Ishikawa (cell line): ENCODE data around the gene EGLN3.

Experiments
- CEBPB ChIP-seq: IDR thresholded peaks from 2 replicates; pipeline ENCODE4 v1.6.1; 2012
- CREB1 ChIP-seq: IDR thresholded peaks from 2 replicates; pipeline ENCODE4 v1.6.1; 2012; ENCODE audit warnings: low read depth
- EGR1 ChIP-seq: IDR thresholded peaks from 2 replicates; pipeline ENCODE4 v1.6.1; 2012
- EP300 ChIP-seq: IDR thresholded peaks from 2 replicates; pipeline ENCODE4 v1.6.1; 2012; ENCODE audit warnings: borderline replicate concordance
- FOXM1 ChIP-seq: IDR thresholded peaks from 2 replicates; pipeline ENCODE4 v1.6.1; 2012; ENCODE audit warnings: low read depth, borderline replicate concordance
- NFIC ChIP-seq: IDR thresholded peaks from 2 replicates; pipeline ENCODE4 v1.6.1; 2012
- RAD21 ChIP-seq: IDR thresholded peaks from 2 replicates; pipeline ENCODE4 v1.6.1; 2012; ENCODE audit warnings: low read depth
- REST ChIP-seq: IDR thresholded peaks from 2 replicates; pipeline ENCODE4 v1.6.1; 2012; ENCODE audit warnings: low read depth, mild to moderate bottlenecking
- TAF1 ChIP-seq: IDR thresholded peaks from 2 replicates; pipeline ENCODE4 v1.6.1; 2012; ENCODE audit warnings: low read depth, mild to moderate bottlenecking
- TCF12 ChIP-seq: IDR thresholded peaks from 2 replicates; pipeline ENCODE4 v1.6.1; 2012; ENCODE audit warnings: low read depth
- TEAD4 ChIP-seq: IDR thresholded peaks from 2 replicates; pipeline ENCODE4 v1.6.1; 2012
- YY1 ChIP-seq: IDR thresholded peaks from 2 replicates; pipeline ENCODE4 v1.6.1; 2012; ENCODE audit warnings: low read depth
- ZBTB7A ChIP-seq: IDR thresholded peaks from 2 replicates; pipeline ENCODE4 v1.6.1; 2012; ENCODE audit warnings: low read depth
- TF ChIP-seq, protein P1 (sequence below): IDR thresholded peaks from 2 replicates; pipeline ENCODE4 v1.6.1; 2012
- TF ChIP-seq, protein P2 (sequence below): IDR thresholded peaks from 2 replicates; pipeline ENCODE4 v1.6.1; 2012

Gene EGLN3

DNA sequence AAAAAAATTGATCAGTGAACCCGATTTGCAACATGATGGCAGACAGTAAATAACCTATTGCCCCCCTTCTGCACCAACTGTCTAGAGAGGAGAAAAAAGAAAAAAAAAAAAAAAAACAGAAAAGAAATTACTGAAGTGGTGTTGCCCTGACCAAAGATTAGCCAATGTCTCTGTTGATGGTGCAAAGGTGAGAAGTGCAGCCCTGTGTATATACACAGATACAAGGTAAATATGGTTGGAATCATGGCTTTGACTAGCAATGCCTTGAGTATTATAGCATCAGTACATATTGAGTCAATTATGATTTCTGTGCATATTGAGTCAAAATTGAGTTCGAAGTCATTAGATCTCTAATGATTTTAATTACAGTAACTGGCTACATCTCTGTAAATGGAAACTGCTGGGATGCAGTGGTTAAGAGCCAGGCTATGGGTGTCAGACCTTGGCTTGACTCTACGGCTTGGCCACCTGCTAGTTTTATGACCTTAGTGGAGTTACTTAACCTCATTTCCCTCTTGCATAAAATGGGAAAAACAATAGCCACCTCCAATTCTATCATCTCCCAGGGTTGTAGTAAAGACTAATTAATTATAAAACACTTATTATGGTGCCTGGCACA lies 51.0 kb downstream of the EGLN3 start:
- TF ChIP-seq TCF12, result no peak
- TF ChIP-seq RAD21, result no peak
- TF ChIP-seq, protein P1, sequence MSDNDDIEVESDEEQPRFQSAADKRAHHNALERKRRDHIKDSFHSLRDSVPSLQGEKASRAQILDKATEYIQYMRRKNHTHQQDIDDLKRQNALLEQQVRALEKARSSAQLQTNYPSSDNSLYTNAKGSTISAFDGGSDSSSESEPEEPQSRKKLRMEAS, result no peak
- TF ChIP-seq EP300, result no peak
- no peak for TF ChIP-seq FOXM1
- TF ChIP-seq CREB1, result no peak
- TF ChIP-seq CEBPB, result no peak
- TF ChIP-seq, protein P2, sequence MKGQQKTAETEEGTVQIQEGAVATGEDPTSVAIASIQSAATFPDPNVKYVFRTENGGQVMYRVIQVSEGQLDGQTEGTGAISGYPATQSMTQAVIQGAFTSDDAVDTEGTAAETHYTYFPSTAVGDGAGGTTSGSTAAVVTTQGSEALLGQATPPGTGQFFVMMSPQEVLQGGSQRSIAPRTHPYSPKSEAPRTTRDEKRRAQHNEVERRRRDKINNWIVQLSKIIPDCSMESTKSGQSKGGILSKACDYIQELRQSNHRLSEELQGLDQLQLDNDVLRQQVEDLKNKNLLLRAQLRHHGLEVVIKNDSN, result no peak
- no peak for TF ChIP-seq REST
- TF ChIP-seq YY1, result no peak
- TF ChIP-seq TEAD4, result no peak
- TF ChIP-seq ZBTB7A, result no peak

DNA sequence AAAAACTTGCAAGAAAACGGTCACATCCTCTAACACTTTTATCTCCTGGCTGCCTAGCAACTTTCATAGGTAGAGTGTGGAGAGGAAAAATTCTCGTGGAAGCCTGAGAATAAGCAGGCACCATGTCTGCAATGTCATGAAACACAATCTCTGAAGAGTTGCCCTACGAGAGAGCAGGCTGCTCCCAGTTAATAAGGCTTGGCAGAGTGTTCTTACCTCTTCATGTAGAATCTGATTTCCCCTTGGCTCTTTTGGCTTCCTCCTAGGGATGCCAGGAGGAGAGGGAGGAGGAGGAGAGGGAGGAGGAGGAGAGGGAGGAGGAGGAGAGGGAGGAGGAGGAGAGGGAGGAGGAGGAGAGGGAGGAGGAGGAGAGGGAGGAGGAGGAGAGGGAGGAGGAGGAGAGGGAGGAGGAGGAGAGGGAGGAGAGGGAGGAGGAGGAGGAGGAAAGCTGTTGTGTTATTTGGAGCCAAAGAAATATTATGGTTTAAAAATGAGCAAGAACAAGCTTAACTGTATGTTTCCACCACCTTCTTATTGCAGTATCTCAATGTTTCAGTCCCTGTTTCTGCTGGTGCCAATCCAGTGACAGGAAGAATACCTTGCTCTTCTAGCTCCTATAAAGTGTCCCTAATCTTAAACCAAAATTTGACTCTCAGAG lies 52.9 kb downstream of the EGLN3 start:
- TF ChIP-seq FOXM1 (no peak), RAD21 (no peak), NFIC (no peak)

GRCh38 chr14:33897382-33897781 lies 53.5 kb downstream of the EGLN3 start:
- TF ChIP-seq TEAD4 (no peak), YY1 (no peak), FOXM1 (no peak), EP300 (no peak), TAF1 (no peak), CREB1 (no peak), RAD21 (no peak), CEBPB (no peak), EGR1 (no peak)
- TF ChIP-seq, protein P2, result no peak
- TF ChIP-seq, protein P1, result no peak

- no peak for TF ChIP-seq CEBPB
- TF ChIP-seq NFIC, result no peak
- TF ChIP-seq, protein P2, result no peak
Observed at GRCh38 chr14:33894339-33894738, 56.5 kb downstream of the EGLN3 start.

- TF ChIP-seq NFIC, result no peak
- no peak for TF ChIP-seq RAD21
- TF ChIP-seq EGR1, result no peak
- TF ChIP-seq REST, result no peak
- TF ChIP-seq YY1, result no peak
- TF ChIP-seq FOXM1, result no peak
- no peak for TF ChIP-seq ZBTB7A
- TF ChIP-seq TAF1, result no peak
- no peak for TF ChIP-seq TCF12
- no peak for TF ChIP-seq CREB1
- TF ChIP-seq, protein P2, result no peak
- TF ChIP-seq TEAD4, result no peak
- no peak for TF ChIP-seq EP300
- TF ChIP-seq CEBPB, result no peak
- TF ChIP-seq, protein P1, result no peak
Observed at GRCh38 chr14:33891700-33892099, 59.2 kb downstream of the EGLN3 start.
